HG02884 (cell line): Measurements from ENCODE around the gene GRIK3.

Experiments
- ATAC-seq: cut with Tn5 transposase; IDR thresholded peaks from one replicate; pipeline ENCODE4 v1.9.1; 2021; ENCODE audit warnings: mild to moderate bottlenecking, moderate library complexity; ENCODE audit not compliant: unreplicated experiment

GRIK3 gene

DNA sequence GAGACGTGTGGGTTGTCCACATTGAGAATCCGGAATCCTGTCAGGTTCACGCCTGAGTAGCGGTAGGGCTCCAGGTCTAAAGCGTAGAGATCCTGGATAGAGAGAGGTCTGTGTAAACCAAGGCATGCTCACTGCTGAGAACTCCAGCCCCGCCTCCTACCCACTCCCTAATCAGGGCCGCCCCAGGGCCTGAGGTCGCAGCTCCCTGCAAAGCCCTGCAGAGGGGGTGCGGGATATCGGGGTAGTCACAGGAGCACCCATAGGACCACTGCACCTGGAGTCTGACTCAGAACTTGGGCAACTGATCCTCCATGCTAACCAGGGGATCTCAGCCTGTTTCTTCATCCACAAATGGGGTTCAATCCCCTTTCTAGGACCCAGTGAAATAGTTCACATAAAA is 174.4 kb downstream of the GRIK3 start:
- no peak for ATAC-seq

DNA sequence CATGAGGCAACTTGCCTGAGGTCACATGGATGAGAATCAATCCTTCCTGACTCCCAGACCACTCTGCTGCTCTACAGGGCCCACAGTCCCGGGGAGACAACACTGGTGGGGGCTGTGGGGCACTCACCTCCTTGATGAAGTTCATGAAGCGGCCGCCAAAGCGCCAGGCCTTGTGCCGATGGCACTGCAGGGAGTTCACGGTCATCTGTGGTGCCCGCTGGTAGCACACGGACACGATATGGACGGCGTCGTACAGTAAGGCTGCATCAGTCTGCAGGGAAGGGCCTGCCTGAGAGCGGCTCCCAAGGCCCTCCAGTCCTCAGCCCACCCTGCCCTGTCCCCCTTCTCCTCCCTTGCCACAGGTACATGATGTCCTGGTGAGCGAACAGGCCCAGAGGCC is 175.3 kb downstream of the GRIK3 start:
- no peak for ATAC-seq

DNA sequence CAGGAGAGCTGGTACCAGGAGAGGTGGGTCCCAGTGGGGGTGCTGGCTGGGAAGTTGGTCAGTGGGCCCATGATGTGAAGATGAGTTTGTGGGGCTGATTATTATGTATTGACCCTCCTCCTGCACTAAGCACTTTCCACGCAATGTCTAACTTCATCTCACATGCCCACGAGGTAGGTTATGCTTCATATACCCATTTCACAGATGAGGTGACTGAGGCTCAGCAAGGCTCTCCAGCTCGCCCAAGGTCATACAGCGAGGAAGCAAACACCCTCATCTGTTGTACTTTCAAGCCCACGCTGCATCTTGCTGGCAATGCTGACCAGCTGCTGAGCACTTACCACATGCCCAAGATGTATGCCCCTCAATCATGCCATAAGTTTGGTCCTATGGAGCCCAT is 175.8 kb downstream of the GRIK3 start:
- ATAC-seq: no peak

GRCh38 chr1:36857754-36858153 is 176.6 kb downstream of the GRIK3 start:
- ATAC-seq: no peak

- no peak for ATAC-seq
Measured at GRCh38 chr1:36855699-36856494, 178.4 kb downstream of the GRIK3 start.

- no peak for ATAC-seq
Measured at GRCh38 chr1:36853638-36854037, 180.7 kb downstream of the GRIK3 start.

GRCh38 chr1:36852586-36852985 is 181.7 kb downstream of the GRIK3 start:
- ATAC-seq: no peak

GRCh38 chr1:36851595-36851994 is 182.7 kb downstream of the GRIK3 start:
- no peak for ATAC-seq

DNA sequence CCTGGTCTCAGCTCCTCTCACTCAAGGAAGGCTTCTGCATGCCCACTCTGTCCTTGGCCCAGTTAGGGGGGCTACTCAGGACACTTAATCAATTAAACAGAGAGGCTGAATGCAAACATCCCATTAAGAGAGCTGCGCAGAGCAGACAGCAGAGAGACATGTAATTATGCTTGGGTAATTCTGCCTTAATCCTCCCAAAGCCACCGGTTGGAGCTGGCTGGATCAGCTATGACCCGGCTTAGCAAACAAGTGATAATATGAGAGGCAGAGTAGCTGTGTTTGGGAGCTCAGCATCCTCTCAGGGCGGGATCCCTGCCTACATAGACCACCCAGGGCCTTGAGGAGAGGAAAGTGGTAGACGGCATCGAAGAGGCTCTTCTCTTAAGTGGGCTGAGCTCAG is 183.2 kb downstream of the GRIK3 start:
- ATAC-seq: no peak

- no peak for ATAC-seq
Measured at GRCh38 chr1:36849956-36850355, 184.4 kb downstream of the GRIK3 start.

DNA sequence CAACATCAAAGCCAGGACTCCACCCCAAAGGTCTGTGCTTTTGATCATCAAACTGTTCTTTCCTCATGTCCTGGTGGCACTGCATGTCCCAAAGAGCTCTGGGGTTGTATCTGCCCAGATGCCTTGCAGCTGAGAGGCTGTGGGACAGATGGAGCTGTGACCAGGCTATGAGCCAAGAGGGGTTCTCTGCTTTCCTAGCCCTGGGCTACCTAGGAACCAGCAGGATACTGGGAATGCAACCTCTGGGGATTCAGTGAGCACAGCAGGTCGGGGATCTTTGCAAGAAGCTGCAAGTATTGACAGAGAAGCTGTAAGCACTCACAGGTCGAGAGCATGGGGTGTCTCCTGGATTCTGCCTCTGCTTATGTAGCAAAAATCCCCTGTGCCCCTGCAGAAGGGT is 186.6 kb downstream of the GRIK3 start:
- ATAC-seq: no peak

- no peak for ATAC-seq
Measured at GRCh38 chr1:36847186-36847585, 187.1 kb downstream of the GRIK3 start.

DNA sequence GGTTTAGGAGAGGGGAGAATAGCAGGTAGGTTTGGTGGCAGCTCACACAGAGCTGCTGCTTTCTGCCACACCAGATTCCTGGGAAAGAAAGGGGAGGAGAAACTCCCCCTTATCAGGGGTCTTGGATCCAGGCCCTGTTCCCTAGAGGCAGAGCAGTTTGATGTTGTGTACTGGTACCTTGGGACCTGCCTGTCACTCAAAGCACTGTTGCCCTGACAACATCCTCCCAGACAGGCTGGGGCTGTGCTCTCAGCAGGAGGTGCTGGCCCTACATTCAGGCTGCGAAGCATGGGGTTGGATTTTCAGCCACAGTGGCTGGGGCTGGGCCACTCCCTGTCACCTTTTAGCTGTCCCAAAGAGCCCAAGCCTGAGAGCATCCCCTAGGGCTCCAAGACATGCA is 188.0 kb downstream of the GRIK3 start:
- ATAC-seq: no peak

GRCh38 chr1:36845802-36846201 is 188.5 kb downstream of the GRIK3 start:
- ATAC-seq: no peak

GRCh38 chr1:36844917-36845316 is 189.4 kb downstream of the GRIK3 start:
- ATAC-seq: no peak

DNA sequence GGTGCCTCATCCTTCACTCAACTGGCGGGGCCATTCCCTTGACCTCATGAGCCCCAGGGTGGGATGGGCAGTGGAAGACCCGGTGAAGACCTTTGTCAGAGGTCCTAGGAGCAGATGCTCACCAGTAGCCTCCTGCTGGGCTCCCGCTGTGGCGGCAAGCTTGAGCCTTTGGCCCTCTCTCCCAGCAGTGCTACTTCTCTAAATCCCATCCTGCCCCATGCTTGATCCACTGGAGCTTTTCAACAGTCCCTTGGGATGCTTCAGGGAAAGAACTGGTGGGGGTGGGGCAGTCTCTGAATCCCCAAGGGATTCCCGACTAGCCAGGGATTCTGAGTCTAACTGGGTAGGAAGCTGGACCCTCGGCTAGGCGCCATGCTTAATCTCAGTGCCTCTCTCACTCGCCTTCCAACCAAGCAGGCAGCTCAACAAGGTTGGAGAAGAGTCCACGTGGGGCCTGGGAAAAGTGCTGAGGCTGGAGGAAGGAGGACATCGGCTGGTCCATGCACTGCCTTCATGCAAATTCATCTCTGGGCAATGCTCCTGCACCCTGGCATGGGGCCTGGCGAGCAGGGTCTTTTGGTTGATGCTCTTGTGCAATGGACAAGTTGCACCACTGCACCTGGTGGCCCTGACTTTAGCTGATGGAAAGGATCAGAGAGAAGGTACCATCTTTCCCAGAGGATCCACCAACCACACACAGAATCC is 190.3 kb downstream of the GRIK3 start:
- ATAC-seq: no peak

DNA sequence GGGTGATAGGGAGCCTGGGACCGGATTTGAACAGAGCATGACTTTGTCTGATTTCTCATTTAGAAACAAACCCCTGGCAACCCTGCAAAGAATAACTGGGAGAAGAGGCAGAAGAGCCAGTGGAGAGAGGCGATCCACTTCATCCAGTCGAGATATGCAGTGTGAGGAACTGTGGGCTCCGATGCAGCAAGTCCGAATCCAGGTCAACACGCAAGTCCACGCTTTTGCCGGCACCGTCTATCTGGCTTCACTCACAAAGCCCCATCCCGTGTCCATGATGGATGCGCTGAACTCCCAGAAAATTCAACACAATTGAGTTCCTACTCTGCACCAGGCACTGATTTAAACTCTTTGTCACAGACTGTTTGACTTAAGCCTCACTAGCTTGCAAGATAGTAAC is 191.3 kb downstream of the GRIK3 start:
- no peak for ATAC-seq

- ATAC-seq: no peak
Measured at GRCh38 chr1:36842448-36842847, 191.9 kb downstream of the GRIK3 start.

DNA sequence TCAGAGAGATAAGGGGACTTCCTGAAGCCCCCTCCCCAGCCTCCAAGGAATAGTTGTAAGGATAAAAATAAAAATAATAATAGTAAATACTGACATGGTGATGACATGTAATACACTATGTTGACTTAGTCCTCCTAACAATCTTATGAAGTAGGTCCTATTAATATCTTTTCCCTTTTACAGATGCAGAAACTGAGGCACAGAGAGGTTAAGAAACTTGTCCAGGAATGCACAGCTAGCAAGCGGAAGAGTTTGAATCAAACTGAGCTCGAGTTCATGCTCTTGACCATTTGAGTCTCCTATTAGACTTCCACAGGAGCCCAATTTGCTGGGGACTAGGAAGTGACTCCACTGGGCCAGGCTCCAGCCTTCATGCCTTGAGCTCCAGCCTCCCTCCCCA is 194.8 kb downstream of the GRIK3 start:
- no peak for ATAC-seq

DNA sequence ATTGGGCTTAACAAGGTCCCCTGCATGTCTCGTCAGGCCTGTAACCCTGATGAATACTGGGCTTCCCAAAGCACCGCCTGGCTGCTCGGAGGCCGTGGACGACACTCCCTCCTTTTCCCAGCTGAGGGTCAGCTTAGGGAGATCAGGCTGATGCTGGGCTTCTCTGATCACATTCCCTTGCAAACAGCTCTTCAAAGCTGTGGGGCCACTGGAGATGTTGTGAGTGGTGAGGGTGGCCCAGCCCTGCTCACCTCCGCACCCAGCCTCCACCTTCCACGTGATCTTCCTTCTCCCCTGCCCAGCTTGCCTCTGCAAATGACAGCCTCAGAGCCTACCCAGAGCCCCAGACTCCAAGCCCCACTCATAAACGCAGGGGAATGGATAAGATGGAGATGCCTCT is 195.4 kb downstream of the GRIK3 start:
- ATAC-seq: no peak

- no peak for ATAC-seq
Measured at GRCh38 chr1:36836916-36837315, 197.4 kb downstream of the GRIK3 start.

DNA sequence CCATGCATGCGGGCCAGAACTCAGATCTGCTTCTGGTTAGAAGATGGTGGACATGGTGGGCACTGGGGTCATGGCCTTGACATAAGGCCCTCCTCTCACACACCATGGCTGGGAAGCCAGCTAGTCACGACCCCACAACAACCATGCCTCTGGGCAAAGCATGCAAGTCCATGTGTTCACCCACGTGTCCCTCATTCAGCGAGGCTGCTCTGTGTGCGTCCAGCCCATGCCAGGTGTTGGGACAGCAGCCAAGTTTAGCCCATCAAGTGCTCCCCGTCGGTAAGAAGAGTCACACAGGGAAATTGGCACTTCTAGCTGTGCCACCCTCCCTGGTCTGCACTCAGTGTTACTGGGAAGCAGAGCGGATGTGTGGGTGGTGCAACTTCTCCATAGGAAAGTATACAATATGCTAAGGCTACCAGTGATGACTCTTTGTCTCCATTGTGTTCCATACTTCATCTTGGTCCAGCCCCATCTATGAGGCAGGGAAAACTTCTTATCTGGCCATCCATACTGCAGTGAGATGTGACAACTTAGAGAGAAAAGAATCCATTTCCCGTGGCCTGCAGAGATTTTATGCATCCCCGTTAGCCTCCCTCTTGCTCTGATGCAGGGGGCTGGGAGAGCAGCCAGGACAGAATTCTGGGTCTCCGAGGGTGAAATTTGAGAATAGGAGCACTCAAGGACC is 198.0 kb downstream of the GRIK3 start:
- no peak for ATAC-seq
